OCI-LY7 (cell line): ENCODE data around the gene DUOX1.

ENCODE experiments used
- CTCF ChIP-seq: fragments of 200-600 bp; sonication (generic); conservative IDR thresholded peaks from 2 replicates; pipeline ENCODE4 v1.5.1; 2014; ENCODE audit warnings: mild to moderate bottlenecking, antibody characterized with exemption, low read length, moderate library complexity, mixed read lengths
- EZH2phosphoT487 ChIP-seq: fragments of 200-600 bp; sonication (generic); IDR thresholded peaks from 2 replicates; pipeline ENCODE4 v1.6.1; 2018; ENCODE audit warnings: low read depth, borderline replicate concordance, mild to moderate bottlenecking, mixed run types, antibody characterized with exemption, low read length, moderate library complexity, mixed read lengths

DNA sequence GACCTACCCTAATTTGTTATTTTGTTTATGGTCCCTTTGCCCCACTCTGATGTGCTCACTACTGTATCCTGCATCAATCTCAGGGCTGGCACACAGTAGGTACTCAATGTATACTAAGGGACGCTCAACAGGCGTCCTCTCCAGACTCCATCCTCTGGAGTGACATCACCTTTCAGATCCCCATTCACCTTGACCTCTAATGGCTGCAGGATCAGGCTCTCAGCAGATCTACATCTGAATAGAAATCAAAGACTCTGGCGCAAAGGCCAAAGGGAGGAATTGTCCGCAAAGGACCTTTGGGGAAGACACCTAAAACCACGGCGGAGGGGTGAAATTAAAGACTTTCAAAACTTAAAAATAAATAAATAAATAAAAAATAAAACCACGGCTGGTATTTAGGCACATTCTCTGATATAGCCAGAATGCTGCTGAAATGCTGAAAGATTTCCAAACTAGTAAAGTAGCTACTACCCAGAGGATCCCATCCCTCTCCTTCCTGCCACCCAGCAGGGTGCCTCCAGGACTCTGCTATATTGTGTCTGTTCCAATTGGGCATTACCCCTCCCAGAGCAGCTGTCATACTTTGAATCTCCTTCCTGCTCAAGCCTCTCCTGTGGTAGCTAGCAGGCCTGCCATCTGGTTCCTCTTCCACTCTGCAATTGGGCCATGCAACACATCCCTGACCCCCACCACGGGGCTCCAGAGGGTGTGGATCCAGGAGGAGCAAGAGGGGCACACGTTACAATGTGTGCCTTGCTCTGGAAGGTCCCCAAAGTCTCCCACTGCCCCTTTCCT lies 51.9 kb downstream of the DUOX1 start:
- no peak for TF ChIP-seq CTCF
- no peak for TF ChIP-seq EZH2phosphoT487
